Stimulated activated CD4-positive, alpha-beta T cell treated with anti-CD3 and anti-CD28 coated beads, TNF-alpha, amount 100 ng/mL, for 24 hours (primary cell): ENCODE measurements around the gene NOP53.
"Not testable (repeated sequence)": the region's sequence is repeated elsewhere in the genome, so short reads cannot be mapped to it uniquely, and the experiment has no call there.

Experiments
- DNase-seq, 3 experiments: peaks; one replicate each; pipeline ENCODE4 v3.0.0-alpha.2; 2020; ENCODE audit warnings: low read depth in 3 of 3

The NOP53 gene

GRCh38 chr19:47718415-47719046 lies 26.8 kb upstream of the NOP53 start:
- DNase-seq, result not testable (repeated sequence)

- DNase-seq, result no peak
Observed at GRCh38 chr19:47719047-47719859, 26.1 kb upstream of the NOP53 start.

DNA sequence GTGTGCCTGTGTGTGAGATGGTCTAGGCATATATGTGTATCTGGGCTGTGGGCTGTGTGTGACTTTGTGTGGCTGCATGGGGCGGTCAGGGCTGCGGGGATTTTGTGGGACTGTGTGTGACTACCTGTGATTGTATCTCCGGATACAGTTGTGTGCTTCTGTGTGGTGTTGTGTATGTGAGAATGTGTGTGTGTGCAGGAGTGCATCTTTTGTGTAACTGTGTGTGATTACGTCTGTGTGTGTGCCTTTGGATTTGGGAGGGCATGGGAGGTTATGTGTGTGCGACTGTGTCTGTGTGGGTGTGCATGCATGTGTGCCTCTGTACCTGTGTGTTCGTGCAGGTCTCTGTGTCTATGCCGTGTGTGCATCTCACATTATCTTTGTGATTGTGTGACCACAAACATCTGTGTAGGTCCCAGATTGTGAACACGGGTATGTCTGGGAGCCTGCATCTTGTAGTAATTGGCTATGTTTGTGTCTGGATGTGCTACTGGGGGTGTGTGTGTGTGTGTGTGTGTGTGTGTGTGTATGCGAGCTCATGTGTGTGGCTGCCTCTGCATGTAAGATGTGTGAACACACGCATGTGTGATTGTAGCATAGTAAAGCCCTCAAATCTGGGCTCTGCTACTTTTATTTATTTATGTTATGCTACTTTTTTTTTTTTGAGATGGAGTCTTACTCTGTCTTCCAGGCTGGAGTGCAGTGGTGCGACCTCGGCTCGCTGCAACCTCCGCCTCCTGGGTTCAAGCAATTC lies 24.5 kb upstream of the NOP53 start:
- DNase-seq, result no peak

DNA sequence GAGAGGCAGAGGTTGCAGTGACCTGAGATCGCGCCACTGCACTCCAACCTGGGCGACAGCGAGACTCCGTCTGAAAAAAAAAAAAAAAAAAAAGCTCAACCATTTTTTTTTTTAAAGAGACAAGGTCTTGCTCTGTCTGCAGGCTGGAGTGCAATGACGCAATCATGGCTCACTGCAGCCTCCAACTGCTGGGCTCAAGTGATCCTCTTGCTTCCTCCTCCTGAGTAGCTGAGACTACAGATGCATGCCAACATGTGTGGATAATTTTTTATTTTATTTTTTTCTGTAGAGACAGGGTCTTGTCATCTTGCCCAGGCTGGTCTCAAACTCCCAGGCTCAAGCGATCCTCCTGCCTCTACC lies 21.8 kb upstream of the NOP53 start:
- DNase-seq, result no peak

DNA sequence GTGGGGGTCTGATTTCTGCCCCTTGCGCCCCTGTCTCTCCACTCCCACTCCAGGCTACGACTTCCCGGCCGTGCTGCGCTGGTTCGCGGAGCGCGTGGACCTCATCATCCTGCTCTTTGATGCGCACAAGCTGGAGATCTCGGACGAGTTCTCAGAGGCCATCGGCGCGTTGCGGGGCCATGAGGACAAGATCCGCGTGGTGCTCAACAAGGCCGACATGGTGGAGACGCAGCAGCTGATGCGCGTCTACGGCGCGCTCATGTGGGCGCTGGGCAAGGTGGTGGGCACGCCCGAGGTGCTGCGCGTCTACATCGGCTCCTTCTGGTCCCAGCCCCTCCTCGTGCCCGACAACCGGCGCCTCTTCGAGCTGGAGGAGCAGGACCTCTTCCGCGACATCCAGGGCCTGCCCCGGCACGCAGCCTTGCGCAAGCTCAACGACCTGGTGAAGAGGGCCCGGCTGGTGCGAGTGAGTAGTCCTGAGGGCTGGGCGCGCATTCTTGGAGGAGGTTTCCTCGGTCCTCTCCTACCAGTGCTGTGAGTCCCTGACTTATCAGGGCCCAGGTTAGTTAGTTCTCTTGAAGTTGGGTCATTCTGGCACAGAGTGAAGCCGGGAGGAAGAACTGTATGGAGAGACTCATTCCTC lies 19.5 kb upstream of the NOP53 start:
- no peak for DNase-seq

DNA sequence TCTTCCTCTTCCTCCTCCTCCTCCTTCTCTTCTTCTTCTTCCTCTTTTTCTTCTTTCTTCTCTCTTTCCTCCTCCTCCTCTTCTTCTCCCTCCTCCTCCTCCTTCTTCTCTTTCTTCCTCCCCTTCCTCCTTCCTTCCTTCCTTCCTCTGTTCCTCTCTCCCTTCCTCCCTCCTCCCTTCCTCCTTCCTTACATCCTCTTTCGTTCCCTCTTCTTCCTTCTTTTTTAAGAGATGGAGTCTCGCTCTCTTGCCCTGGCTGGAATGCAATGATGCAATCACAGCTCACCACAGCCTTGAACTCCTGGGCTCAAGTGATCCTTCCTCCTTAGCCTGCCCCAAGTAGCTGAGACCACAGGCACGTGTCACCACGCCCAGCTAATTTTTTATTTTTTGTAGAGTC lies 18.9 kb upstream of the NOP53 start:
- no peak for DNase-seq

DNA sequence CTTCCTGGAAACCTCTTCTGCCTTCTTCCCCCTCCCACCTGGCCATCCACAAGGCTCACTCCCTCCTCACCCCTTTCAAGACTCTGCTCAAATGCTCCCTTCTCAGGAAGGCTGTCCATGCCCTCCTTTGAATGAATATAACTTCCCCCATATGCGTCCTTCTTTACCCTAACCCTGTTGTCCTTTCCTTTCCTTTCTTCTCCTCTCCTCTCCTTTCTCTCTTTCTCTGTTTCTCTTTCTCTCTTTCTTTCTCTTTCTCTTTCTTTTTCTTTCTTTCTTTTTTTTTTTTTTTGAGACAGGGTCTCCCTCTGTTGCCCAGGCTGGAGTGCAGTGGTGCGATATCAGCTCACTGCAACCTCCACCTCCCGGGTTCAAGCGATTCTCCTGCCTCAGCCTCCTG lies 17.1 kb upstream of the NOP53 start:
- DNase-seq, result not testable (repeated sequence)

- no peak for DNase-seq
Observed at GRCh38 chr19:47729468-47729798, 15.9 kb upstream of the NOP53 start.

- peak in 2 of 3 experiments; percentile 23 to 72 for DNase-seq
Observed at GRCh38 chr19:47729799-47730520, 15.4 kb upstream of the NOP53 start.

DNA sequence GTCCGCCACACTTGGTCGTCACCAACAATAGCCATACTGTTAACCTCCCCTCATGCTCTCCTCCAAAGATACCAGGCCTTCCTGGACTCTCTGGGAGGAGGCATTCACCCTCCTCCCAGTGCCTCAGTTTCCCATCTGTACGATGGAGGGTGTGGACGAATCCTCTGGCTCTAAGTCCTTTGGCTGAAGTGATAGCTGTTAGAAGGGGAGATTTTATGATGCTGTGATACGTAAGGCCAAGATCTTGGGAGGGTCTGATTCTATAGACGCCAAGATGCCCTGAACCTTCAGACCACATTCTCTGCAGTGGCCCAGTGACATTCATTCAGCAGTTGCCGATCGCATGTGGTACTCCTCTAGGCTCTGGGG lies 14.8 kb upstream of the NOP53 start:
- DNase-seq, result no peak

DNA sequence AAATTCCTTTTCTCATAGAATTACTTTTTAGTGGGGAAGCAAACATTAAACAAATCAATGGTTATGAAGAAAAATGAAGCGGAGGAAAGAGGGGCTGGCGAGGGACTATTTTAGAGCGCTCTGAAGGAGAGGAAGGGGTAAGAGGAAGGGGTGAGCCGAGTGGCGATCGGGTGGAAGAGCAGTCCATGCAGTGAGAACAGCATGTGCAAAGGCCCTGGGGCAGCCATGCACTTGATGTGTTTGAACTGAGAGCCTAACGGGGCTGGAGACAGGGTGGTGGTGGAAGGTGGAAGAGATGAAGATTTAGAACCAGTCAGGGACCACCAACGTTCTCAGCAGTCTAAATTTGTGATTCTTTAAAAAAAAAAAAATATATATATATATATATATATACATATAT lies 14.4 kb upstream of the NOP53 start:
- DNase-seq, result no peak

GRCh38 chr19:47735131-47735530 lies 10.2 kb upstream of the NOP53 start:
- DNase-seq, result no peak

DNA sequence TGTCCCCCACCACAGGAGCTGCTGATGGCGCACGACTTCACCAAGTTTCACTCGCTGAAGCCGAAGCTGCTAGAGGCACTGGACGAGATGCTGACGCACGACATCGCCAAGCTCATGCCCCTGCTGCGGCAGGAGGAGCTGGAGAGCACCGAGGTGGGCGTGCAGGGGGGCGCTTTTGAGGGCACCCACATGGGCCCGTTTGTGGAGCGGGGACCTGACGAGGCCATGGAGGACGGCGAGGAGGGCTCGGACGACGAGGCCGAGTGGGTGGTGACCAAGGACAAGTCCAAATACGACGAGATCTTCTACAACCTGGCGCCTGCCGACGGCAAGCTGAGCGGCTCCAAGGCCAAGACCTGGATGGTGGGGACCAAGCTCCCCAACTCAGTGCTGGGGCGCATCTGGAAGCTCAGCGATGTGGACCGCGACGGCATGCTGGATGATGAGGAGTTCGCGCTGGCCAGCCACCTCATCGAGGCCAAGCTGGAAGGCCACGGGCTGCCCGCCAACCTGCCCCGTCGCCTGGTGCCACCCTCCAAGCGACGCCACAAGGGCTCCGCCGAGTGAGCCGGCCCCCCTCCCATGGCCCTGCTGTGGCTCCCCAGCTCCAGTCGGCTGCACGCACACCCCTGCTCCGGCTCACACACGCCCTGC lies 4.4 kb upstream of the NOP53 start:
- no peak for DNase-seq

- no peak for DNase-seq
Observed at GRCh38 chr19:47741544-47742140, 3.7 kb upstream of the NOP53 start.

- DNase-seq, result no peak
Observed at GRCh38 chr19:47742634-47743033, 2.7 kb upstream of the NOP53 start.

GRCh38 chr19:47746129-47746528 lies 783 bp downstream of the NOP53 start:
- not testable (repeated sequence) for DNase-seq

DNA sequence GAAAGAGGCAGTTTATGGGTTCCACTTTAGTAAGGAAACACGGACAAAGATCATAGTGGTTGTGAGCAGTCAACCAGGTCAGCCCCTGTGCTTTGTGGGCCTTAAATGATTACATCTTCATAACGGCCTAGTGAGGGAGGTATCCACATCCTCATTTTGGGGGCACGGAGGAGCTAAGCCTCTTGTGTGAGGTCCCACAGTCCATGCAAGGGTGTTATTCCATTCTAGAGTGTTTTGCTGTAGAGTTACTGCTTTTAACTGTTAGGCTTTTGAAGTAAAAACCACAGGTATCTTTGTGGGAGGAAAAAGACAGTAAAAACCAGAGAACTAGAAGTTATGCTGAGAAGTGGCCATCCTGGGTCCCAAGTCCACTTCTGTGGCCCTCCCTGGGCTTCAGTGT lies 4.0 kb downstream of the NOP53 start:
- DNase-seq, result no peak

- no peak for DNase-seq
Observed at GRCh38 chr19:47750752-47751151, 5.4 kb downstream of the NOP53 start.

DNA sequence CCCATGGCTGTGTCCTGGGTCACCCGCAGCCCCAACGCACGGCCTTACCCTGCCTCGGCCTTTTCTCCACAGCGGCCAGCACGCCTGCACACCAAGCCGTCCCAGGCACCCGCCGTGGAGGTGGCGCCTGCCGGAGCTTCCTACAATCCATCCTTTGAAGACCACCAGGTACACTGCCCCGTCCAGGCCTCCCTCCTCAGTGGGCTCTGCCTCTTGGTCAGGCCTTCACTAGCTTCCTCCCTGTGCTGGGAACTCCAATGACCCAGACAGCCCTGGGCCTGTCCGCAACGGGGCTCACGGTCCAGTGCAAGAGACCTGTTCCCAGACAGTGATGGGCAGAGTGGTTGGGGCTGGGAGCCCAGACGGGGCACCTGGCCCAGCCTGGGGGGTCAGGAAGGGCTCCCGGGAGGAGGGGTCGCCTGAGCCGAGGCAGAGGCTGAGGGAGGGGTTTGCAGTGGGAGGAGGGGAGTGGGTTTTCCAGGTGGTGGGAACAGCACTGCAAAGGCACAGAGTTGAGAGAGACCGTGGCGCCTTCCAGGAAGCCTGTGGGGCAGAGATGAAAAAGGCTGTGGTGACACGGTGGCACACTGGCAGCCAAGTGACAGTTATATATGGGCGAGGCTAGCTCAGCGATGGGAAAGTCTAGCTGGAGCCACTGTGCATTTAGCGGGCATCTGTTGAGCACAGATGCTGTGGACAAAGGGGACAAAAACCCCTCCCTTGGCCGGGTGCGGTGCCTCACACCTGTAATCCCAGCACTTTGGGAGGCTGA lies 7.3 kb downstream of the NOP53 start:
- DNase-seq, result no peak
